HG03378 (cell line): ENCODE results near the gene GALNT9.

ENCODE experiments used
- ATAC-seq: cut with Tn5 transposase; IDR thresholded peaks from one replicate; pipeline ENCODE4 v1.9.1; 2021; ENCODE audit warnings: mild to moderate bottlenecking, moderate library complexity; ENCODE audit not compliant: unreplicated experiment

GALNT9 gene

GRCh38 chr12:132161796-132162507, 167.4 kb downstream of the GALNT9 start:
- ATAC-seq = no peak

- no peak for ATAC-seq
These were observed 168.2 kb downstream of the GALNT9 start for GRCh38 chr12:132161036-132161781.

GRCh38 chr12:132160601-132161035, 168.8 kb downstream of the GALNT9 start:
- ATAC-seq = no peak

GRCh38 chr12:132160016-132160415, 169.4 kb downstream of the GALNT9 start:
- no peak for ATAC-seq

GRCh38 chr12:132159555-132160003, 169.8 kb downstream of the GALNT9 start:
- no peak for ATAC-seq

- ATAC-seq = no peak
These were observed 170.5 kb downstream of the GALNT9 start for GRCh38 chr12:132158677-132159554.

GRCh38 chr12:132157733-132158409, 171.5 kb downstream of the GALNT9 start:
- no peak for ATAC-seq

GRCh38 chr12:132156573-132157325, 172.6 kb downstream of the GALNT9 start:
- no peak for ATAC-seq

GRCh38 chr12:132155771-132156572, 173.4 kb downstream of the GALNT9 start:
- no peak for ATAC-seq

- ATAC-seq = no peak
These were observed 174.2 kb downstream of the GALNT9 start for GRCh38 chr12:132154941-132155770.

- no peak for ATAC-seq
These were observed 175.0 kb downstream of the GALNT9 start for GRCh38 chr12:132154341-132154761.

- ATAC-seq = no peak
These were observed 175.7 kb downstream of the GALNT9 start for GRCh38 chr12:132153501-132154340.

GRCh38 chr12:132152953-132153352, 176.4 kb downstream of the GALNT9 start:
- ATAC-seq = no peak

- ATAC-seq = no peak
These were observed 177.0 kb downstream of the GALNT9 start for GRCh38 chr12:132152411-132152821.

GRCh38 chr12:132151766-132152410, 177.5 kb downstream of the GALNT9 start:
- ATAC-seq = no peak

GRCh38 chr12:132151145-132151765, 178.1 kb downstream of the GALNT9 start:
- no peak for ATAC-seq
